ENCODE measurements around the gene ZNF175. TPM values are rescaled to one million over a fixed set of nuclear protein-coding genes. Genes with fewer than 3 reads are reported as not detected.

The ZNF175 gene
- total and polyA plus RNA-seq, 10 of the 15 experiments (the other 5 are each of a cell fraction or from before 2014, with no cell fraction given), result 1.5 to 12.0 (median 4.1) TPM

DNA sequence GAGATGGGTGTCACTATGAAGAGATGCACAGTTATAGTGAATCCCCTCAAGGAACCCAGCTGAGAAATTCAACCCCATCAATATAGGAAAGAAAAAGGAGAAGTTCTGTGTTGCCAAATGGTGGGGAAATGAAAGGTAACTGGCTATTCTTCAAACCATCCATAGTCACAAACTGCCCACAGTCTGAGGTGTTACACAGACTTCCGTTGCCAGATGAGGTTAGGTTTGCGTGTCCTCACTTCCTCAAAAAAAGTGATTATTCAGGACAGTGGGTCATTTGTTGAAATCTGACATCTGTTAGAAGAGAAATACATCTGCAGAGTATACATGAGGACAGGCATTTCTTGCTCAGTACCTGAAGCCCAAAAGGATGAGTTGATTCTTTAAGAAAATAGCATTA lies 50.1 kb downstream of the ZNF175 start:
- H3K79me2 ChIP-seq (ENCODE audit: control insufficient read depth, insufficient read depth, low read length), result no peaks in the 10 kb centered on the region
- intact Hi-C loops (cut with micrococcal nuclease; ENCODE audit: unreplicated experiment) (no loop called here), in situ Hi-C loops (cut with MboI) (no loop called here)
- H3K9ac ChIP-seq (ENCODE audit: control insufficient read depth, insufficient read depth, low read length), result no peak overlapping the region
- RAD21 ChIA-PET (ENCODE audit: unreplicated experiment), result interaction anchor here (0.7 to 1.1 kb wide), 2 partner anchors 13 to 265 kb away, joined by 3 to 4 read pairs; no protein-coding TSS in a partner anchor
- no peak overlapping the region for H2AFZ ChIP-seq (ENCODE audit: control insufficient read depth, low read depth, low read length)
- peak; percentile 94 for ATAC-seq
- FAIRE-seq, result peak; percentile 84
- H4K20me1 ChIP-seq (ENCODE audit: control insufficient read depth, insufficient read depth), result no peaks in the 10 kb centered on the region
- 7% methylated on average over 2 of the region's 2 CpGs for WGBS (ENCODE audit: insufficient coverage, insufficient replicate concordance, low lambda C conversion rate, missing lambda C conversion rate)
- SMC1A ChIA-PET (ENCODE audit: uncharacterized antibody, unreplicated experiment), result interaction anchor here (1.2 to 3.5 kb wide), 4 partner anchors 13 to 50 kb away, joined by 3 to 19 read pairs (median 4); partner anchors contain the start of gene ZNF175
- H3K27ac ChIP-seq (ENCODE audit: control insufficient read depth, insufficient read depth), result no peak overlapping the region; the same call in 1 of the 2 replicates
- no TSS peak for BruUV-seq (replicated peaks)
- DNase-seq (ENCODE audit: low read depth, low spot score), result peak; percentile 56
- CTCF ChIA-PET, result interaction anchor here (0.8 to 1.9 kb wide), 5 partner anchors 15 to 148 kb away, joined by 3 to 8 read pairs (median 3); no protein-coding TSS in a partner anchor
- H3K36me3 ChIP-seq (ENCODE audit: control insufficient read depth in 2 of 2, insufficient read depth in 2 of 2, low read length in 1 of 2), result no peaks in the 10 kb centered on the region
- no peak overlapping the region for H3K4me3 ChIP-seq
- POLR2A ChIA-PET, result no interaction called here
- H3K9me3 ChIP-seq (replicated peaks; ENCODE audit: control insufficient read depth, insufficient read depth, low read length), result no peaks in the 10 kb centered on the region
- peaks cover 13% of the 10 kb centered on the region; the same call in 1 of the 2 replicates for H3K4me1 ChIP-seq (ENCODE audit: control insufficient read depth, insufficient read depth, low read length)
- H3K27me3 ChIP-seq (replicated peaks in 1 of 2; ENCODE audit: control insufficient read depth in 2 of 2, insufficient read depth in 2 of 2, low read length in 1 of 2), result no peaks in the 10 kb centered on the region
- H3K4me2 ChIP-seq (ENCODE audit: control insufficient read depth, insufficient read depth), result 0 out of 2 replicates have a peak overlapping the region, but pooled peaks have one; percentile 3
- TF ChIP-seq, protein P1, sequence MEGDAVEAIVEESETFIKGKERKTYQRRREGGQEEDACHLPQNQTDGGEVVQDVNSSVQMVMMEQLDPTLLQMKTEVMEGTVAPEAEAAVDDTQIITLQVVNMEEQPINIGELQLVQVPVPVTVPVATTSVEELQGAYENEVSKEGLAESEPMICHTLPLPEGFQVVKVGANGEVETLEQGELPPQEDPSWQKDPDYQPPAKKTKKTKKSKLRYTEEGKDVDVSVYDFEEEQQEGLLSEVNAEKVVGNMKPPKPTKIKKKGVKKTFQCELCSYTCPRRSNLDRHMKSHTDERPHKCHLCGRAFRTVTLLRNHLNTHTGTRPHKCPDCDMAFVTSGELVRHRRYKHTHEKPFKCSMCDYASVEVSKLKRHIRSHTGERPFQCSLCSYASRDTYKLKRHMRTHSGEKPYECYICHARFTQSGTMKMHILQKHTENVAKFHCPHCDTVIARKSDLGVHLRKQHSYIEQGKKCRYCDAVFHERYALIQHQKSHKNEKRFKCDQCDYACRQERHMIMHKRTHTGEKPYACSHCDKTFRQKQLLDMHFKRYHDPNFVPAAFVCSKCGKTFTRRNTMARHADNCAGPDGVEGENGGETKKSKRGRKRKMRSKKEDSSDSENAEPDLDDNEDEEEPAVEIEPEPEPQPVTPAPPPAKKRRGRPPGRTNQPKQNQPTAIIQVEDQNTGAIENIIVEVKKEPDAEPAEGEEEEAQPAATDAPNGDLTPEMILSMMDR (IDR thresholded peaks at IDR 0.05 in 2 of 3, conservative IDR thresholded peaks at IDR 0.05 in 1 of 3; ENCODE audit: control insufficient read depth in 2 of 3, extremely low read depth in 1 of 3, insufficient read depth in 1 of 3, low read depth in 3 of 3, low read length in 3 of 3), result no peak
- TF ChIP-seq, protein P2, sequence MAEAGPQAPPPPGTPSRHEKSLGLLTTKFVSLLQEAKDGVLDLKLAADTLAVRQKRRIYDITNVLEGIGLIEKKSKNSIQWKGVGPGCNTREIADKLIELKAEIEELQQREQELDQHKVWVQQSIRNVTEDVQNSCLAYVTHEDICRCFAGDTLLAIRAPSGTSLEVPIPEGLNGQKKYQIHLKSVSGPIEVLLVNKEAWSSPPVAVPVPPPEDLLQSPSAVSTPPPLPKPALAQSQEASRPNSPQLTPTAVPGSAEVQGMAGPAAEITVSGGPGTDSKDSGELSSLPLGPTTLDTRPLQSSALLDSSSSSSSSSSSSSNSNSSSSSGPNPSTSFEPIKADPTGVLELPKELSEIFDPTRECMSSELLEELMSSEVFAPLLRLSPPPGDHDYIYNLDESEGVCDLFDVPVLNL (IDR thresholded peaks at IDR 0.05; ENCODE audit: low read depth, low read length), result no peak
- no peak for TF ChIP-seq ZSCAN29 (IDR thresholded peaks at IDR 0.05)
- TF ChIP-seq, protein P3, sequence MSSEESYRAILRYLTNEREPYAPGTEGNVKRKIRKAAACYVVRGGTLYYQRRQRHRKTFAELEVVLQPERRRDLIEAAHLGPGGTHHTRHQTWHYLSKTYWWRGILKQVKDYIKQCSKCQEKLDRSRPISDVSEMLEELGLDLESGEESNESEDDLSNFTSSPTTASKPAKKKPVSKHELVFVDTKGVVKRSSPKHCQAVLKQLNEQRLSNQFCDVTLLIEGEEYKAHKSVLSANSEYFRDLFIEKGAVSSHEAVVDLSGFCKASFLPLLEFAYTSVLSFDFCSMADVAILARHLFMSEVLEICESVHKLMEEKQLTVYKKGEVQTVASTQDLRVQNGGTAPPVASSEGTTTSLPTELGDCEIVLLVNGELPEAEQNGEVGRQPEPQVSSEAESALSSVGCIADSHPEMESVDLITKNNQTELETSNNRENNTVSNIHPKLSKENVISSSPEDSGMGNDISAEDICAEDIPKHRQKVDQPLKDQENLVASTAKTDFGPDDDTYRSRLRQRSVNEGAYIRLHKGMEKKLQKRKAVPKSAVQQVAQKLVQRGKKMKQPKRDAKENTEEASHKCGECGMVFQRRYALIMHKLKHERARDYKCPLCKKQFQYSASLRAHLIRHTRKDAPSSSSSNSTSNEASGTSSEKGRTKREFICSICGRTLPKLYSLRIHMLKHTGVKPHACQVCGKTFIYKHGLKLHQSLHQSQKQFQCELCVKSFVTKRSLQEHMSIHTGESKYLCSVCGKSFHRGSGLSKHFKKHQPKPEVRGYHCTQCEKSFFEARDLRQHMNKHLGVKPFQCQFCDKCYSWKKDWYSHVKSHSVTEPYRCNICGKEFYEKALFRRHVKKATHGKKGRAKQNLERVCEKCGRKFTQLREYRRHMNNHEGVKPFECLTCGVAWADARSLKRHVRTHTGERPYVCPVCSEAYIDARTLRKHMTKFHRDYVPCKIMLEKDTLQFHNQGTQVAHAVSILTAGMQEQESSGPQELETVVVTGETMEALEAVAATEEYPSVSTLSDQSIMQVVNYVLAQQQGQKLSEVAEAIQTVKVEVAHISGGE (CRISPR knock-in tag; IDR thresholded peaks at IDR 0.05), result no peak
- no peak for TF ChIP-seq LARP7 (IDR thresholded peaks at IDR 0.05)
- TF ChIP-seq, protein P4, sequence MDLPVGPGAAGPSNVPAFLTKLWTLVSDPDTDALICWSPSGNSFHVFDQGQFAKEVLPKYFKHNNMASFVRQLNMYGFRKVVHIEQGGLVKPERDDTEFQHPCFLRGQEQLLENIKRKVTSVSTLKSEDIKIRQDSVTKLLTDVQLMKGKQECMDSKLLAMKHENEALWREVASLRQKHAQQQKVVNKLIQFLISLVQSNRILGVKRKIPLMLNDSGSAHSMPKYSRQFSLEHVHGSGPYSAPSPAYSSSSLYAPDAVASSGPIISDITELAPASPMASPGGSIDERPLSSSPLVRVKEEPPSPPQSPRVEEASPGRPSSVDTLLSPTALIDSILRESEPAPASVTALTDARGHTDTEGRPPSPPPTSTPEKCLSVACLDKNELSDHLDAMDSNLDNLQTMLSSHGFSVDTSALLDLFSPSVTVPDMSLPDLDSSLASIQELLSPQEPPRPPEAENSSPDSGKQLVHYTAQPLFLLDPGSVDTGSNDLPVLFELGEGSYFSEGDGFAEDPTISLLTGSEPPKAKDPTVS (IDR thresholded peaks at IDR 0.05; ENCODE audit: low read depth, low read length), result no peak
- TF ChIP-seq ZBED1 (IDR thresholded peaks at IDR 0.05; ENCODE audit: borderline replicate concordance), result no peak
- TF ChIP-seq, protein P5, sequence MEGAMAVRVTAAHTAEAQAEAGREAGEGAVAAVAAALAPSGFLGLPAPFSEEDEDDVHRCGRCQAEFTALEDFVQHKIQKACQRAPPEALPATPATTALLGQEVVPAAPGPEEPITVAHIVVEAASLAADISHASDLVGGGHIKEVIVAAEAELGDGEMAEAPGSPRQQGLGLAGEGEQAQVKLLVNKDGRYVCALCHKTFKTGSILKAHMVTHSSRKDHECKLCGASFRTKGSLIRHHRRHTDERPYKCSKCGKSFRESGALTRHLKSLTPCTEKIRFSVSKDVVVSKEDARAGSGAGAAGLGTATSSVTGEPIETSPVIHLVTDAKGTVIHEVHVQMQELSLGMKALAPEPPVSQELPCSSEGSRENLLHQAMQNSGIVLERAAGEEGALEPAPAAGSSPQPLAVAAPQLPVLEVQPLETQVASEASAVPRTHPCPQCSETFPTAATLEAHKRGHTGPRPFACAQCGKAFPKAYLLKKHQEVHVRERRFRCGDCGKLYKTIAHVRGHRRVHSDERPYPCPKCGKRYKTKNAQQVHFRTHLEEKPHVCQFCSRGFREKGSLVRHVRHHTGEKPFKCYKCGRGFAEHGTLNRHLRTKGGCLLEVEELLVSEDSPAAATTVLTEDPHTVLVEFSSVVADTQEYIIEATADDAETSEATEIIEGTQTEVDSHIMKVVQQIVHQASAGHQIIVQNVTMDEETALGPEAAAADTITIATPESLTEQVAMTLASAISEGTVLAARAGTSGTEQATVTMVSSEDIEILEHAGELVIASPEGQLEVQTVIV (IDR thresholded peaks at IDR 0.05; ENCODE audit: borderline replicate concordance, partially characterized antibody), result no peak
- no peak for TF ChIP-seq HCFC1 (IDR thresholded peaks at IDR 0.05; ENCODE audit: low read length)
